ENCODE data around the gene RIPOR1.

- TF ChIP-seq POLR2A (IDR thresholded peaks at IDR 0.05; ENCODE audit: low read length) = no peak
- TF ChIP-seq GATA1 (IDR thresholded peaks at IDR 0.05; ENCODE audit: low read depth, low read length) = no peak
Observed at GRCh38 chr16:67517661-67518423, 10.8 kb upstream of the RIPOR1 start.
